Bladder microvascular endothelial cell (primary cell): ENCODE results near the gene TMCO5A. TPM values are rescaled to one million over a fixed set of nuclear protein-coding genes. Genes with fewer than 3 reads are reported as not detected.

Experiments used
- total RNA-seq: library from RNA; depleted of rRNA; stranded (reverse); fragments of >200 nt; gene quantifications from 2 replicates; pipeline ENCODE4 v1.2.3, GENCODE V29; 2014

TMCO5A gene
- total RNA-seq = not detected in 2 replicates

GRCh38 chr15:37934340-37934739 lies at the start of gene TMCO5A:
Gene TMCO5A, plus strand, starts transcription at chr15:37934640. Its CDS starts 1,684 bp downstream, at chr15:37936324.

